Measurements from ENCODE around the gene PNMA8B.

PNMA8B gene

GRCh38 chr19:46472592-46472991 is 23.1 kb downstream of the PNMA8B start:
- Histone ChIP-seq H3K27ac (ENCODE audit: low read length) (no peak overlapping the region), H3K9ac (ENCODE audit: low read length) (no peak overlapping the region), H3K27me3 (ENCODE audit: low read depth, low read length) (no peaks in the 10 kb centered on the region; the same call in 1 of the 2 replicates), H2AFZ (ENCODE audit: low read depth, low read length) (no peak overlapping the region), H3K4me3 (ENCODE audit: low read length) (no peak overlapping the region), H3K4me1 (ENCODE audit: low read length) (peaks cover 29% of the 10 kb centered on the region), H3K79me2 (ENCODE audit: low read length) (no peaks in the 10 kb centered on the region), H4K20me1 (ENCODE audit: insufficient read depth, low read length) (no peaks in the 10 kb centered on the region), H3K36me3 (replicated peaks; ENCODE audit: low read depth, low read length) (no peaks in the 10 kb centered on the region), H3K9me3 (ENCODE audit: insufficient read depth, low read length) (no peaks in the 10 kb centered on the region), H3K4me2 (ENCODE audit: low read length) (no peak overlapping the region)
- TF ChIP-seq CTCF (IDR thresholded peaks at IDR 0.05; ENCODE audit: low read depth, low read length) (no peak), EZH2phosphoT487 (IDR thresholded peaks at IDR 0.05; ENCODE audit: low read depth) (no peak)

GRCh38 chr19:46471811-46472543 is 23.7 kb downstream of the PNMA8B start:
- no peaks in the 10 kb centered on the region for H3K9me3 ChIP-seq (ENCODE audit: insufficient read depth, low read length)
- H3K4me1 ChIP-seq (ENCODE audit: low read length) = peaks cover 35% of the 10 kb centered on the region
- H3K4me2 ChIP-seq (ENCODE audit: low read length) = no peak overlapping the region
- TF ChIP-seq CTCF (IDR thresholded peaks at IDR 0.05; ENCODE audit: low read depth, low read length) (no peak), EZH2phosphoT487 (IDR thresholded peaks at IDR 0.05; ENCODE audit: low read depth) (no peak)
- H2AFZ ChIP-seq (ENCODE audit: low read depth, low read length) = no peak overlapping the region
- no peaks in the 10 kb centered on the region for H3K79me2 ChIP-seq (ENCODE audit: low read length)
- H3K4me3 ChIP-seq (ENCODE audit: low read length) = no peak overlapping the region
- H3K9ac ChIP-seq (ENCODE audit: low read length) = no peak overlapping the region
- no peaks in the 10 kb centered on the region for H4K20me1 ChIP-seq (ENCODE audit: insufficient read depth, low read length)
- no peak overlapping the region for H3K27ac ChIP-seq (ENCODE audit: low read length)
- H3K36me3 ChIP-seq (replicated peaks; ENCODE audit: low read depth, low read length) = no peaks in the 10 kb centered on the region
- no peaks in the 10 kb centered on the region; the same call in 1 of the 2 replicates for H3K27me3 ChIP-seq (ENCODE audit: low read depth, low read length)

GRCh38 chr19:46471116-46471733 is 24.4 kb downstream of the PNMA8B start, which contains the start of gene PNMA8A:
PNMA8A (minus strand) TSS chr19:46471563; CDS start chr19:46471035, 528 bp downstream.
- Histone ChIP-seq H3K4me1 (ENCODE audit: low read length) (peaks cover 37% of the 10 kb centered on the region), H3K9ac (ENCODE audit: low read length) (no peak within 1 kb of the TSS), H4K20me1 (ENCODE audit: insufficient read depth, low read length) (no peaks in the 10 kb centered on the region), H3K4me2 (ENCODE audit: low read length) (no peak within 1 kb of the TSS), H3K27me3 (ENCODE audit: low read depth, low read length) (no peaks in the 10 kb centered on the region; the same call in 1 of the 2 replicates), H3K4me3 (ENCODE audit: low read length) (no peak within 1 kb of the TSS), H2AFZ (ENCODE audit: low read depth, low read length) (no peak within 1 kb of the TSS), H3K79me2 (ENCODE audit: low read length) (no peaks in the 10 kb centered on the region), H3K27ac (ENCODE audit: low read length) (no peak within 1 kb of the TSS), H3K36me3 (replicated peaks; ENCODE audit: low read depth, low read length) (no peaks in the 10 kb centered on the region), H3K9me3 (ENCODE audit: insufficient read depth, low read length) (no peaks in the 10 kb centered on the region)
- TF ChIP-seq EZH2phosphoT487 (IDR thresholded peaks at IDR 0.05; ENCODE audit: low read depth) (no peak), CTCF (IDR thresholded peaks at IDR 0.05; ENCODE audit: low read depth, low read length) (no peak)

- no peaks in the 10 kb centered on the region for H3K36me3 ChIP-seq (replicated peaks; ENCODE audit: low read depth, low read length)
- H2AFZ ChIP-seq (ENCODE audit: low read depth, low read length) = no peak overlapping the region
- no peaks in the 10 kb centered on the region for H4K20me1 ChIP-seq (ENCODE audit: insufficient read depth, low read length)
- no peaks in the 10 kb centered on the region; the same call in 1 of the 2 replicates for H3K27me3 ChIP-seq (ENCODE audit: low read depth, low read length)
- no peaks in the 10 kb centered on the region for H3K9me3 ChIP-seq (ENCODE audit: insufficient read depth, low read length)
- H3K79me2 ChIP-seq (ENCODE audit: low read length) = no peaks in the 10 kb centered on the region
- peaks cover 41% of the 10 kb centered on the region for H3K4me1 ChIP-seq (ENCODE audit: low read length)
- no peak overlapping the region for H3K9ac ChIP-seq (ENCODE audit: low read length)
- H3K27ac ChIP-seq (ENCODE audit: low read length) = no peak overlapping the region
- TF ChIP-seq EZH2phosphoT487 (IDR thresholded peaks at IDR 0.05; ENCODE audit: low read depth) (no peak), CTCF (IDR thresholded peaks at IDR 0.05; ENCODE audit: low read depth, low read length) (no peak)
- no peak overlapping the region for H3K4me2 ChIP-seq (ENCODE audit: low read length)
- H3K4me3 ChIP-seq (ENCODE audit: low read length) = no peak overlapping the region
These were observed 25.3 kb downstream of the PNMA8B start for GRCh38 chr19:46470376-46470775.
